ENCODE results near the gene AUP1. TPM values are rescaled to one million over a fixed set of nuclear protein-coding genes. Genes with fewer than 3 reads are reported as not detected.

The AUP1 gene
- total and polyA plus RNA-seq, 9 of the 15 experiments (the other 6 are each of a cell fraction or from before 2014, with no cell fraction given): 70.7 to 245 (median 165) TPM

DNA sequence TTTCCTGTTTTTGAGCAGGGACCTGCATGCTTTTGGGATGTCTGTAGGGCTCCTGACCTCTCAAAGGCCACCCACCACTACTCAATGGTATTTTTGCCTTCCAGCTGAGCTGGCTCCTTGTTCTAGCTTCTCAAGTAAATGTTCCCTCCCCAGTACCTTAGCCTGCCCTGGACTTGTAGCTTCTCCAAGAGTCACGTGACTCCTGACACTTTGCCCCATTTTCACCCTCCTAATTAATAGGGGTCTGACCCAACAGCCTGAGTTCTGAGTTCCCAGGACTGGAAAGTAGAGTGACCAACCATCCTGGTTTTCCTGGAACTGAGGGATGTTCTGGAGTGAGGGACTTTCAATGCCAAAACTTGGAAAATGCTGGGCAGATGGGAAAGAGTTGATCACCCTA is 34.1 kb downstream of the AUP1 start (continued):
- TF ChIP-seq, protein P1, sequence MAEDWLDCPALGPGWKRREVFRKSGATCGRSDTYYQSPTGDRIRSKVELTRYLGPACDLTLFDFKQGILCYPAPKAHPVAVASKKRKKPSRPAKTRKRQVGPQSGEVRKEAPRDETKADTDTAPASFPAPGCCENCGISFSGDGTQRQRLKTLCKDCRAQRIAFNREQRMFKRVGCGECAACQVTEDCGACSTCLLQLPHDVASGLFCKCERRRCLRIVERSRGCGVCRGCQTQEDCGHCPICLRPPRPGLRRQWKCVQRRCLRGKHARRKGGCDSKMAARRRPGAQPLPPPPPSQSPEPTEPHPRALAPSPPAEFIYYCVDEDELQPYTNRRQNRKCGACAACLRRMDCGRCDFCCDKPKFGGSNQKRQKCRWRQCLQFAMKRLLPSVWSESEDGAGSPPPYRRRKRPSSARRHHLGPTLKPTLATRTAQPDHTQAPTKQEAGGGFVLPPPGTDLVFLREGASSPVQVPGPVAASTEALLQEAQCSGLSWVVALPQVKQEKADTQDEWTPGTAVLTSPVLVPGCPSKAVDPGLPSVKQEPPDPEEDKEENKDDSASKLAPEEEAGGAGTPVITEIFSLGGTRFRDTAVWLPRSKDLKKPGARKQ (CRISPR knock-in tag; IDR thresholded peaks at IDR 0.05): no peak
- TF ChIP-seq, protein P2, sequence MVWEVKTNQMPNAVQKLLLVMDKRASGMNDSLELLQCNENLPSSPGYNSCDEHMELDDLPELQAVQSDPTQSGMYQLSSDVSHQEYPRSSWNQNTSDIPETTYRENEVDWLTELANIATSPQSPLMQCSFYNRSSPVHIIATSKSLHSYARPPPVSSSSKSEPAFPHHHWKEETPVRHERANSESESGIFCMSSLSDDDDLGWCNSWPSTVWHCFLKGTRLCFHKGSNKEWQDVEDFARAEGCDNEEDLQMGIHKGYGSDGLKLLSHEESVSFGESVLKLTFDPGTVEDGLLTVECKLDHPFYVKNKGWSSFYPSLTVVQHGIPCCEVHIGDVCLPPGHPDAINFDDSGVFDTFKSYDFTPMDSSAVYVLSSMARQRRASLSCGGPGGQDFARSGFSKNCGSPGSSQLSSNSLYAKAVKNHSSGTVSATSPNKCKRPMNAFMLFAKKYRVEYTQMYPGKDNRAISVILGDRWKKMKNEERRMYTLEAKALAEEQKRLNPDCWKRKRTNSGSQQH (CRISPR knock-in tag; IDR thresholded peaks at IDR 0.05): no peak
- TF ChIP-seq ZNF174 (CRISPR knock-in tag; IDR thresholded peaks at IDR 0.05) (no peak), ZFP36 (IDR thresholded peaks at IDR 0.05; ENCODE audit: low read depth, low read length, partially characterized antibody) (no peak), ZBTB1 (CRISPR knock-in tag; IDR thresholded peaks at IDR 0.05; ENCODE audit: borderline replicate concordance, low read depth) (no peak)
- TF ChIP-seq, protein P3, sequence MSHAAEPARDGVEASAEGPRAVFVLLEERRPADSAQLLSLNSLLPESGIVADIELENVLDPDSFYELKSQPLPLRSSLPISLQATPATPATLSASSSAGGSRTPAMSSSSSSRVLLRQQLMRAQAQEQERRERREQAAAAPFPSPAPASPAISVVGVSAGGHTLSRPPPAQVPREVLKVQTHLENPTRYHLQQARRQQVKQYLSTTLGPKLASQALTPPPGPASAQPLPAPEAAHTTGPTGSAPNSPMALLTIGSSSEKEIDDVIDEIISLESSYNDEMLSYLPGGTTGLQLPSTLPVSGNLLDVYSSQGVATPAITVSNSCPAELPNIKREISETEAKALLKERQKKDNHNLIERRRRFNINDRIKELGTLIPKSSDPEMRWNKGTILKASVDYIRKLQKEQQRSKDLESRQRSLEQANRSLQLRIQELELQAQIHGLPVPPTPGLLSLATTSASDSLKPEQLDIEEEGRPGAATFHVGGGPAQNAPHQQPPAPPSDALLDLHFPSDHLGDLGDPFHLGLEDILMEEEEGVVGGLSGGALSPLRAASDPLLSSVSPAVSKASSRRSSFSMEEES (CRISPR knock-in tag; IDR thresholded peaks at IDR 0.05): peak; percentile 68
- TF ChIP-seq, protein P4, sequence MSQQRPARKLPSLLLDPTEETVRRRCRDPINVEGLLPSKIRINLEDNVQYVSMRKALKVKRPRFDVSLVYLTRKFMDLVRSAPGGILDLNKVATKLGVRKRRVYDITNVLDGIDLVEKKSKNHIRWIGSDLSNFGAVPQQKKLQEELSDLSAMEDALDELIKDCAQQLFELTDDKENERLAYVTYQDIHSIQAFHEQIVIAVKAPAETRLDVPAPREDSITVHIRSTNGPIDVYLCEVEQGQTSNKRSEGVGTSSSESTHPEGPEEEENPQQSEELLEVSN (IDR thresholded peaks at IDR 0.05; ENCODE audit: borderline replicate concordance in 1 of 2, extremely low read depth in 1 of 2, insufficient read depth in 1 of 2, insufficient read length in 1 of 2, low read depth in 1 of 2, low read length in 1 of 2, poor library complexity in 1 of 2, severe bottlenecking in 1 of 2): no peak

Measured in K562 (cell line).